ENCODE results near the gene CCT4. TPM values are rescaled to one million over a fixed set of nuclear protein-coding genes. Genes with fewer than 3 reads are reported as not detected.

The CCT4 gene
- total RNA-seq, 5 donors from 2014 or later (not counting 1 experiment from before 2014, with no cell fraction given): 85.7 to 112 (median 95.0) TPM

GRCh38 chr2:61832183-61832841, 56.1 kb downstream of the CCT4 start:
- H3K9me3 ChIP-seq: no peaks in the 10 kb centered on the region
- no peak for ATAC-seq (replicated peaks in 1 of 4)
- H3K27ac ChIP-seq (ENCODE audit: low read length): no peak overlapping the region
- no peak overlapping the region for H3K27ac Mint-ChIP-seq
- DNase-seq: no peak
- H3K36me3 ChIP-seq (ENCODE audit: control insufficient read depth in 2 of 2, extremely low read depth in 1 of 2, insufficient read depth in 1 of 2, low read length in 1 of 2): no peaks in the 10 kb centered on the region
- peaks cover 10% of the 10 kb centered on the region for H3K36me3 Mint-ChIP-seq
- H3K4me3 Mint-ChIP-seq: no peak overlapping the region
- no peaks in the 10 kb centered on the region for H3K27me3 Mint-ChIP-seq
- H3K27me3 ChIP-seq (replicated peaks in 1 of 2; ENCODE audit: control insufficient read depth in 2 of 2, extremely low read depth in 1 of 2, insufficient read depth in 2 of 2, low read length in 1 of 2): no peaks in the 10 kb centered on the region
- CTCF ChIA-PET: no interaction called here
- no peaks in the 10 kb centered on the region for H3K4me1 ChIP-seq (ENCODE audit: control insufficient read depth in 1 of 2, extremely low read depth in 1 of 2, insufficient read depth in 2 of 2, low read length in 2 of 2)
- POLR2A ChIA-PET: interaction anchor here in 1 of 2 donors (0.6 kb wide), 1 partner anchor 33 kb away, joined by 3 read pairs; no protein-coding TSS in a partner anchor
- WGBS (ENCODE audit: insufficient coverage): 100% methylated on average over 6 of the region's 11 CpGs
- H3K4me3 ChIP-seq (ENCODE audit: control insufficient read depth in 1 of 2, extremely low read depth in 1 of 2, low read length in 1 of 2): no peak overlapping the region
- H3K4me1 Mint-ChIP-seq: no peaks in the 10 kb centered on the region
- H3K9me3 Mint-ChIP-seq: no peaks in the 10 kb centered on the region

DNA sequence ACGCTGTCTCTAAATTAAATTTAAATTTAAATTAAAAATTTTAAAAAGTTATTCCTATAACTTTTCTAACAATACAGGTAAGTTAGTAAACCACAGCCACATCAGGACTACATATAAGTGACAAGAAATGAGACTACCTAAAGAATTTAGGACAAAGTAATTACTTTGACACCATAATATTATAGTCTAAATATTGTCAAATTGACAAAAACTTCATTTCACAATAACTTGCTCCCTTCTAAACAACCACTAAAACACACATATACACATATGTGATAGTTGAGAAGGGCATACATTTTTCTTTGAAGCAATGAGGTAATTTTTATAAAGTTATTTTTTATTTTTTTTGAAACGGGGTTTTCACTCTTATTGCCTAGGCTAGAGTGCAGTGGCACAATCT, 66.2 kb downstream of the CCT4 start:
- Histone ChIP-seq H3K36me3 (ENCODE audit: control insufficient read depth in 2 of 2, extremely low read depth in 1 of 2, insufficient read depth in 1 of 2, low read length in 1 of 2) (no peaks in the 10 kb centered on the region), H3K9me3 (no peaks in the 10 kb centered on the region), H3K4me1 (ENCODE audit: control insufficient read depth in 1 of 2, extremely low read depth in 1 of 2, insufficient read depth in 2 of 2, low read length in 2 of 2) (no peaks in the 10 kb centered on the region), H3K27ac (ENCODE audit: low read length) (no peak overlapping the region), H3K27me3 (replicated peaks in 1 of 2; ENCODE audit: control insufficient read depth in 2 of 2, extremely low read depth in 1 of 2, insufficient read depth in 2 of 2, low read length in 1 of 2) (no peaks in the 10 kb centered on the region), H3K4me3 (ENCODE audit: control insufficient read depth in 1 of 2, extremely low read depth in 1 of 2, low read length in 1 of 2) (no peak overlapping the region)
- CTCF ChIA-PET: no interaction called here
- no peak overlapping the region for H3K27ac Mint-ChIP-seq
- DNase-seq: no peak
- no peak overlapping the region for H3K4me3 Mint-ChIP-seq
- H3K36me3 Mint-ChIP-seq: peaks cover 3% of the 10 kb centered on the region
- no peaks in the 10 kb centered on the region for H3K27me3 Mint-ChIP-seq
- WGBS (ENCODE audit: insufficient coverage): no CpG with 5 or more reads among the region's 2 CpGs
- POLR2A ChIA-PET: no interaction called here
- H3K4me1 Mint-ChIP-seq: no peaks in the 10 kb centered on the region
- H3K9me3 Mint-ChIP-seq: no peaks in the 10 kb centered on the region
- no peak for ATAC-seq (replicated peaks in 1 of 4)

Other genes starting within 250 kb of the CCT4 start
- gene FAM161A, start 34.6 kb downstream of the CCT4 start, total RNA-seq: 1 to 10 TPM; 1.8 to 4.3 (median 4.0) TPM
- gene COMMD1, start 17.0 kb upstream of the CCT4 start, total RNA-seq: 10 to 100 TPM; 18.2 to 23.8 (median 19.6) TPM

Data from T-cell (primary cell).